Left lobe of liver (tissue), 2 donors: ENCODE results near the gene DOK7. TPM values are rescaled to one million over a fixed set of nuclear protein-coding genes. Genes with fewer than 3 reads are reported as not detected.

Source experiments
- ATAC-seq: fragments of 200-7000 bp; cut with Tn5 transposase; one replicate; pipeline ENCODE4 v1.9.1; 2020; ENCODE audit warnings: mild to moderate bottlenecking, moderate library complexity
- DNase-seq: peaks from one replicate; pipeline ENCODE4 v3.0.0-alpha.2; 2020; ENCODE audit warnings: low spot score
- total RNA-seq: library from RNA; stranded (reverse); gene quantifications from one replicate; pipeline ENCODE4 v1.2.1, GENCODE V29; 2021
- donor health status: DM: no; HTN: no; CAD: no; lungs with moderate emphysema.
- donor health status: DM: no; HTN: yes; CAD: no.

Gene DOK7
- 0.83 TPM for total RNA-seq

GRCh38 chr4:3462790-3463415 lies at the start of gene DOK7:
DOK7 (plus strand) TSS chr4:3463306; CDS start chr4:3463376, 70 bp downstream.
- ATAC-seq (peak; percentile 73), DNase-seq (peak; percentile 65)

GRCh38 chr4:3413675-3414420 lies 49.3 kb upstream of the DOK7 start:
- DNase-seq (peak; percentile 42), ATAC-seq (no peak)

- ATAC-seq = no peak
- peak; percentile 40 for DNase-seq
These were observed 48.5 kb upstream of the DOK7 start for GRCh38 chr4:3414421-3415279.

- no peak for ATAC-seq
- DNase-seq = peak; percentile 36
These were observed 47.5 kb upstream of the DOK7 start for GRCh38 chr4:3415471-3416141.

GRCh38 chr4:3416270-3416669 lies 46.8 kb upstream of the DOK7 start:
- ATAC-seq = no peak
- no peak for DNase-seq

GRCh38 chr4:3416821-3417221 lies 46.3 kb upstream of the DOK7 start:
- ATAC-seq (no peak), DNase-seq (no peak)

GRCh38 chr4:3417448-3417847 lies 45.7 kb upstream of the DOK7 start:
- ATAC-seq (no peak), DNase-seq (no peak)

- DNase-seq = peak; percentile 74
- ATAC-seq = peak; percentile 86
These were observed 44.9 kb upstream of the DOK7 start for GRCh38 chr4:3418029-3418762.

- DNase-seq (no peak), ATAC-seq (no peak)
These were observed 43.1 kb upstream of the DOK7 start for GRCh38 chr4:3419836-3420605.

GRCh38 chr4:3420606-3420955 lies 42.5 kb upstream of the DOK7 start:
- ATAC-seq (no peak), DNase-seq (no peak)

- DNase-seq (no peak), ATAC-seq (no peak)
These were observed 42.1 kb upstream of the DOK7 start for GRCh38 chr4:3420956-3421355.

GRCh38 chr4:3421470-3421869 lies 41.6 kb upstream of the DOK7 start:
- DNase-seq (no peak), ATAC-seq (no peak)

GRCh38 chr4:3422241-3422801 lies 40.8 kb upstream of the DOK7 start:
- DNase-seq (no peak), ATAC-seq (no peak)

GRCh38 chr4:3422808-3423297 lies 40.3 kb upstream of the DOK7 start:
- ATAC-seq = no peak
- DNase-seq = no peak

GRCh38 chr4:3423406-3423805 lies 39.7 kb upstream of the DOK7 start:
- no peak for DNase-seq
- ATAC-seq = no peak

GRCh38 chr4:3423952-3424351 lies 39.2 kb upstream of the DOK7 start:
- DNase-seq = no peak
- ATAC-seq = no peak

GRCh38 chr4:3424522-3425095 lies 38.5 kb upstream of the DOK7 start:
- no peak for ATAC-seq
- DNase-seq = no peak

GRCh38 chr4:3426465-3427133 lies 36.5 kb upstream of the DOK7 start:
- DNase-seq = peak; percentile 61
- ATAC-seq = peak; percentile 58
